Smooth muscle cell (in vitro differentiated cells): ENCODE data around the gene ORM2. TPM values are rescaled to one million over a fixed set of nuclear protein-coding genes. Genes with fewer than 3 reads are reported as not detected.

ENCODE experiments used
- DNase-seq: peaks from one replicate; lab custom pipeline; 2025; ENCODE audit not compliant: unreplicated experiment; lab: John Stamatoyannopoulos, UW
- H2AFZ ChIP-seq: fragments of 200-600 bp; sonication (generic); 2 replicates; pipeline ENCODE4 v1.6.0; 2016; ENCODE audit warnings: antibody characterized with exemption, low read depth, mild to moderate bottlenecking
- H3F3A ChIP-seq: fragments of 200-600 bp; sonication (generic); 2 replicates; pipeline ENCODE4 v1.6.0; 2017; ENCODE audit warnings: antibody characterized with exemption, low read depth
- H3K27ac ChIP-seq: fragments of 200-600 bp; sonication (generic); 2 replicates; pipeline ENCODE4 v1.5.1; 2016; ENCODE audit warnings: low read depth, mild to moderate bottlenecking
- H3K27me3 ChIP-seq: fragments of 200-600 bp; sonication (generic); 2 replicates; pipeline ENCODE4 v1.6.1; 2016; ENCODE audit warnings: low read depth, mild to moderate bottlenecking
- H3K36me3 ChIP-seq: fragments of 200-600 bp; sonication (generic); 2 replicates; pipeline ENCODE4 v1.5.1; 2016; ENCODE audit warnings: low read depth
- H3K4me1 ChIP-seq: fragments of 200-600 bp; sonication (generic); 2 replicates; pipeline ENCODE4 v1.5.1; 2016; ENCODE audit warnings: low read depth
- H3K4me2 ChIP-seq: fragments of 200-600 bp; sonication (generic); 2 replicates; pipeline ENCODE4 v1.6.0; 2016; ENCODE audit warnings: mild to moderate bottlenecking
- H3K4me3 ChIP-seq: fragments of 200-600 bp; sonication (generic); 2 replicates; pipeline ENCODE4 v1.5.1; 2016; ENCODE audit warnings: mild to moderate bottlenecking
- H3K79me2 ChIP-seq: fragments of 200-600 bp; sonication (generic); 2 replicates; pipeline ENCODE4 v1.6.0; 2016; ENCODE audit warnings: low read depth, mild to moderate bottlenecking
- H3K9ac ChIP-seq: fragments of 200-600 bp; sonication (generic); 2 replicates; pipeline ENCODE4 v1.6.0; 2016; ENCODE audit warnings: low read depth
- H3K9me3 ChIP-seq: fragments of 200-600 bp; sonication (generic); replicated peaks from 2 replicates; pipeline ENCODE4 v1.5.1; 2016; ENCODE audit warnings: low read depth
- H4K20me1 ChIP-seq: fragments of 200-600 bp; sonication (generic); 2 replicates; pipeline ENCODE4 v1.6.0; 2016; ENCODE audit warnings: low read depth
- WGBS: methylation state at CpG from one replicate; pipeline ENCODE4 v1.1.7; 2016; ENCODE audit warnings: low lambda C conversion rate; 5-methylcytosine and 5-hydroxymethylcytosine counted together
- polyA plus RNA-seq: library from polyadenylated mRNA; unstranded; fragments of >200 nt; fragmentation: Nextera tagmentation; extraction: Ambion mirVana; gene quantifications from 2 replicates; pipeline ENCODE4 v1.2.1, GENCODE V29; 2016
- total RNA-seq: library from RNA; depleted of rRNA; stranded (reverse); fragments of >200 nt; gene quantifications from 2 replicates; pipeline ENCODE4 v1.2.3, GENCODE V29; 2014
- TF ChIP-seq, protein P1 (sequence below): fragments of 200-600 bp; sonication (generic); IDR thresholded peaks from 2 replicates; pipeline ENCODE4 v1.5.1; 2017; ENCODE audit warnings: borderline replicate concordance, mild to moderate bottlenecking, antibody characterized with exemption; ENCODE audit not compliant: insufficient read depth, poor library complexity, severe bottlenecking

Gene ORM2
- total and polyA plus RNA-seq, 2 experiments from 2014 or later = not detected

DNA sequence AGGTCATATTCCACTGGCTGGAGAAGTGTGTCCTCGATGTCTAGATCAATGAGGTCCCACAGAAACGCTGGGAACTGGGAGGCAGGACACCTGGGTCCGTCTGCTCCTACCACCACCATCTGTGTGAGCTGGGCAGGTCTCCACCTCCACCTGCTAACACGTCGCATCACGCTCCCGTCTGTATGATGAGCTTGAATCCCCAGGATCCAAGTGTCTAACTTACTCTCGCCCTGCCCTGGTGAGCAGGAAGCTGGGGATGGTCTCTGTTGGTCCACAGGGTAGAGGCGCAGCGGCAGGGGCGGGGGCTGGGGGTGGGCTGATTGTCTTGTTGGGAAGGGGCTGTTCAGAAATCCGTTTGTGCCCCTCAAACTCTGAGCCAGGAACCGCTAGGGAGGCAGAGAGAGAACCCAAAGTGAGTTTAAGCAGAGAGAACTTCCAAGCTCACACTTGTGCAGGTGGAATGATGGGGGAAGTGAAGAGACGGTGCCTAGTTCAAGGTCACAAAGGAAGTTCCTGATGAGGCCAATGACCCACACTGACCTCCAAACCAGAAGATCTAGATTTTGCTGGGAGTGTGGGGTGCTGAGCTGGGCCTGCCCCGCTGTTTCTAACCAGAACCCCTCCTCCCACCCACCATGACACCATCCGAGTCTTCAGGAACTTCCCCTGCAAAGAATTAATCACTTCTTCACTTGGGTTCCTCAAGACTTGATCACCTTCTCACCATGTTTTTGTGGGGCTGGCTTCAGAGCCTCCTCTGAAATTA lies 21.1 kb downstream of the ORM2 start:
- peaks cover 16% of the 10 kb centered on the region for H3K4me1 ChIP-seq
- no peaks in the 10 kb centered on the region for H3K36me3 ChIP-seq
- H2AFZ ChIP-seq = no peak overlapping the region
- H3K79me2 ChIP-seq = no peaks in the 10 kb centered on the region
- no peak overlapping the region for H3K4me3 ChIP-seq
- no peak for DNase-seq
- no peak overlapping the region for H3K9ac ChIP-seq
- no peaks in the 10 kb centered on the region for H4K20me1 ChIP-seq
- H3K9me3 ChIP-seq = no peaks in the 10 kb centered on the region
- H3K27ac ChIP-seq = no peak overlapping the region
- peaks cover 15% of the 10 kb centered on the region for H3F3A ChIP-seq
- H3K27me3 ChIP-seq = no peaks in the 10 kb centered on the region
- H3K4me2 ChIP-seq = no peak overlapping the region
- TF ChIP-seq, protein P1, sequence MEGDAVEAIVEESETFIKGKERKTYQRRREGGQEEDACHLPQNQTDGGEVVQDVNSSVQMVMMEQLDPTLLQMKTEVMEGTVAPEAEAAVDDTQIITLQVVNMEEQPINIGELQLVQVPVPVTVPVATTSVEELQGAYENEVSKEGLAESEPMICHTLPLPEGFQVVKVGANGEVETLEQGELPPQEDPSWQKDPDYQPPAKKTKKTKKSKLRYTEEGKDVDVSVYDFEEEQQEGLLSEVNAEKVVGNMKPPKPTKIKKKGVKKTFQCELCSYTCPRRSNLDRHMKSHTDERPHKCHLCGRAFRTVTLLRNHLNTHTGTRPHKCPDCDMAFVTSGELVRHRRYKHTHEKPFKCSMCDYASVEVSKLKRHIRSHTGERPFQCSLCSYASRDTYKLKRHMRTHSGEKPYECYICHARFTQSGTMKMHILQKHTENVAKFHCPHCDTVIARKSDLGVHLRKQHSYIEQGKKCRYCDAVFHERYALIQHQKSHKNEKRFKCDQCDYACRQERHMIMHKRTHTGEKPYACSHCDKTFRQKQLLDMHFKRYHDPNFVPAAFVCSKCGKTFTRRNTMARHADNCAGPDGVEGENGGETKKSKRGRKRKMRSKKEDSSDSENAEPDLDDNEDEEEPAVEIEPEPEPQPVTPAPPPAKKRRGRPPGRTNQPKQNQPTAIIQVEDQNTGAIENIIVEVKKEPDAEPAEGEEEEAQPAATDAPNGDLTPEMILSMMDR = no peak
- 96% methylated on average over 16 of the region's 16 CpGs for WGBS

DNA sequence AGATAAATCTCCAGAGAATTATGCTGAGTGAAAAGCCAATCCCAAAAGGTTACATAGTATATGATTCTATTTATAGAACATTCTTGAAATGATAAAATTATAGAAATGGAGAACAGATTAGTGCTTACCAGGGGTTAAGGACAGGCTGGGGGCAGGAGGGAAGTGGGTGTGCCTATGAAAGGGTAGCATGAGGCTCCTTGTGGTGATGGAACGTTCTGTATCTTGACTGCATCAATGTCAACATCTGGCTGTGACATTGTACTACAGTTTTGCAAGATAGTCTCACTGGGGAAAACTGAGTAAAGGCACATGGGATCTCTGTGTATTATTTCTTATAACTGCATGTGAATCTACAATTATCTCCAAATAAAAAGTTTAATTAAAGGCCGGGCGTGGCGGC lies 22.3 kb downstream of the ORM2 start:
- DNase-seq = no peak
- Histone ChIP-seq H2AFZ (no peak overlapping the region), H3K9ac (no peak overlapping the region), H3K4me3 (no peak overlapping the region), H4K20me1 (no peaks in the 10 kb centered on the region), H3K4me1 (peaks cover 16% of the 10 kb centered on the region), H3K27ac (no peak overlapping the region), H3F3A (peaks cover 15% of the 10 kb centered on the region), H3K4me2 (no peak overlapping the region), H3K9me3 (no peaks in the 10 kb centered on the region), H3K79me2 (no peaks in the 10 kb centered on the region), H3K27me3 (no peaks in the 10 kb centered on the region), H3K36me3 (no peaks in the 10 kb centered on the region)
- WGBS = 82% methylated on average over 4 of the region's 4 CpGs
- TF ChIP-seq, protein P1 = no peak

DNA sequence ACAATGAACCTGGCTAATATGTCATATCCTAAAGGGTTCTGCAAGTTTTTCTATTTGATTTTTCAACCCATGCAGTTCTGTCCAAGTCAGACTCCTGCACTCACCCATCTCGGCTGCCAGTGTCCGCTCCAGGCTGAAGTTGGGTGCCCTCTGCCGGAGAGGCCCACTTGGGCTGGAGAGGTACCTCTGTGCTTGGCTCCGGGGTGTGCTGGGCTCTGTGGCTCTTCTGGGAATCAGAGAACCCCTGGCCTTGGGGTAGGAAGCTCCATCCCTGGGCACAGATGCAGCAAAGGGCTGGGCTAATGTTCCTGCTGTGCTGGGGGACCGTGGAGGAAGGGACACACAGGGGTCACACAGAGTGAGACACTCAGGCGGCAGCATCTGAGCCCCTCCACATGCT lies 26.2 kb downstream of the ORM2 start:
- no peak for DNase-seq
- 96% methylated on average over 6 of the region's 6 CpGs for WGBS
- Histone ChIP-seq H3K4me2 (no peak overlapping the region), H3K27me3 (no peaks in the 10 kb centered on the region), H3K9ac (no peak overlapping the region), H3K9me3 (no peaks in the 10 kb centered on the region), H2AFZ (no peak overlapping the region), H3K4me3 (no peak overlapping the region), H3K4me1 (no peaks in the 10 kb centered on the region), H3F3A (no peaks in the 10 kb centered on the region), H3K79me2 (no peaks in the 10 kb centered on the region), H4K20me1 (no peaks in the 10 kb centered on the region), H3K27ac (no peak overlapping the region), H3K36me3 (peaks cover 4% of the 10 kb centered on the region)
- TF ChIP-seq, protein P1 = no peak

DNA sequence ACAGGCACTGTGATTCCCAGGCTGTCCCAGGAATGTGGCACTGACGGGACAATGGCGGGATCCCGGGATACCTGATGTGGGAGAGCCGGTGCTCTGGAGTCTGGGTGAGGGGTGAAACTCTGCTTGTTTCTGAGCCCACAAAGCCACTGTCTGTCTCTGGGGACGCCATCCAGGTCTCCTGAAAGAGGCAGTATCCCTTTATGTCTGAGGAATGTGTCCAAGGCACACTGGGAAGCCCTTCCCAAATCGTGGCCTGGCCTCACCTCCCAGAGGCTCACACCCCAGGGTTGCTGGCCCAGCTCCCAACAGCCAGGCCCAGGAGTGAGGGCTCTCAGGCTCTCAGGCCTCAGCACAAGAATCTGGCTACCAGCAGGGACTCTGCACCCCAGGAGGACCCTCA lies 27.1 kb downstream of the ORM2 start:
- H3K4me2 ChIP-seq = no peak overlapping the region
- DNase-seq = no peak
- H3K9me3 ChIP-seq = no peaks in the 10 kb centered on the region
- H3K4me3 ChIP-seq = no peak overlapping the region
- no peaks in the 10 kb centered on the region for H3K79me2 ChIP-seq
- TF ChIP-seq, protein P1 = no peak
- H3K27me3 ChIP-seq = no peaks in the 10 kb centered on the region
- H3K36me3 ChIP-seq = peaks cover 9% of the 10 kb centered on the region
- no peaks in the 10 kb centered on the region for H3K4me1 ChIP-seq
- WGBS = 95% methylated on average over 6 of the region's 6 CpGs
- no peaks in the 10 kb centered on the region for H4K20me1 ChIP-seq
- H3K27ac ChIP-seq = no peak overlapping the region
- no peak overlapping the region for H3K9ac ChIP-seq
- no peaks in the 10 kb centered on the region for H3F3A ChIP-seq
- H2AFZ ChIP-seq = no peak overlapping the region
